Natural killer cell (primary cell): Measurements from ENCODE around the gene NEFH. TPM values are rescaled to one million over a fixed set of nuclear protein-coding genes. Genes with fewer than 3 reads are reported as not detected.

ENCODE experiments used
- ATAC-seq, 3 donors: fragments of 150-1000 bp in 2 of 3; fragments of 200-7000 bp in 1 of 3; cut with Tn5 transposase; 1 replicate in 1 of 3; 2 replicates in 2 of 3; pipeline ENCODE4 v1.10.0; 2021; ENCODE audit warnings: mild to moderate bottlenecking in 2 of 3, moderate library complexity in 2 of 3
- DNase-seq, 2 donors: peaks; one replicate each; pipeline versions ENCODE4 v3.0.0 to v3.0.0-alpha.2; 2013 to 2021; ENCODE audit warnings: mixed read lengths in 1 of 2
- H3K27ac ChIP-seq: one replicate; pipeline ENCODE4 v1.5.1; 2013; ENCODE audit warnings: mild to moderate bottlenecking, low read length
- H3K27me3 ChIP-seq: one replicate; pipeline ENCODE4 v1.6.1; 2013; ENCODE audit warnings: low read length; ENCODE audit not compliant: control insufficient read depth, insufficient read depth
- H3K36me3 ChIP-seq: one replicate; pipeline ENCODE4 v1.6.1; 2013; ENCODE audit warnings: low read length; ENCODE audit not compliant: control insufficient read depth, insufficient read depth
- H3K4me1 ChIP-seq: one replicate; pipeline ENCODE4 v1.6.1; 2013; ENCODE audit warnings: low read length; ENCODE audit not compliant: control insufficient read depth, insufficient read depth
- H3K4me3 ChIP-seq: one replicate; pipeline ENCODE4 v1.5.1; 2013; ENCODE audit warnings: low read length
- H3K9me3 ChIP-seq: one replicate; pipeline ENCODE4 v1.6.1; 2013; ENCODE audit warnings: low read length; ENCODE audit not compliant: control insufficient read depth, insufficient read depth
- H3K27ac Mint-ChIP-seq, 2 donors: one replicate each; pipeline ENCODE4 v1.8.0; 2022; ENCODE audit warnings: mild to moderate bottlenecking in 2 of 2, mixed read lengths in 2 of 2, moderate library complexity in 1 of 2
- H3K27me3 Mint-ChIP-seq, 2 donors: one replicate each; pipeline ENCODE4 v1.8.0; 2022; ENCODE audit warnings: low read depth in 2 of 2, mixed read lengths in 2 of 2
- H3K36me3 Mint-ChIP-seq: one replicate; pipeline ENCODE4 v1.8.0; 2022; ENCODE audit warnings: mixed read lengths
- H3K4me1 Mint-ChIP-seq, 2 donors: one replicate each; pipeline ENCODE4 v1.8.0; 2022; ENCODE audit warnings: mixed read lengths in 2 of 2
- H3K4me3 Mint-ChIP-seq: one replicate; pipeline ENCODE4 v1.8.0; 2022; ENCODE audit warnings: mild to moderate bottlenecking, moderate library complexity, mixed read lengths
- H3K9me3 Mint-ChIP-seq, 2 donors: one replicate each; pipeline ENCODE4 v1.8.0; 2022; ENCODE audit warnings: mixed read lengths in 2 of 2
- CTCF ChIP-seq: fragments of 200-600 bp; IDR thresholded peaks from one replicate; pipeline ENCODE4 v1.8.0; 2022; ENCODE audit warnings: antibody characterized with exemption
- WGBS: methylation state at CpG from one replicate; pipeline ENCODE4 v1.1.7; 2013; ENCODE audit warnings: missing lambda C conversion rate; ENCODE audit not compliant: insufficient coverage; 5-methylcytosine and 5-hydroxymethylcytosine counted together
- intact Hi-C: fragments of 100-400 bp; cut with micrococcal nuclease; formaldehyde crosslinking; loops from one replicate; pipeline ENCODE4 v1.14.2; 2022
- total RNA-seq, 4 donors: library from RNA; stranded (reverse); fragments of 120-200 nt in 1 of 4; gene quantifications; one replicate each; pipeline versions ENCODE4 v1.2.3 to v1.2.4, GENCODE V29; 2013 to 2022

NEFH gene
- total RNA-seq, 3 donors from 2014 or later (not counting 1 experiment from before 2014, with no cell fraction given): 0.09 to 0.48 (median 0.12) TPM

- no peaks in the 10 kb centered on the region for H3K9me3 Mint-ChIP-seq
- no peak overlapping the region for H3K27ac Mint-ChIP-seq
- Histone ChIP-seq H3K4me3 (no peak overlapping the region), H3K27me3 (peaks cover 12% of the 10 kb centered on the region), H3K4me1 (peaks cover 17% of the 10 kb centered on the region), H3K36me3 (no peaks in the 10 kb centered on the region), H3K9me3 (no peaks in the 10 kb centered on the region), H3K27ac (no peak overlapping the region)
- no peak for TF ChIP-seq CTCF
- 76% methylated on average over 11 of the region's 11 CpGs for WGBS
- peaks cover 33 to 35% of the 10 kb centered on the region in 2 donors for H3K27me3 Mint-ChIP-seq
- intact Hi-C loops: no loop called here
- H3K4me1 Mint-ChIP-seq: peaks cover 7 to 15% of the 10 kb centered on the region in 2 donors
- ATAC-seq (no peak), DNase-seq (no peak)
- H3K4me3 Mint-ChIP-seq: no peak overlapping the region
- no peaks in the 10 kb centered on the region for H3K36me3 Mint-ChIP-seq
These were observed 2.2 kb downstream of the NEFH start for GRCh38 chr22:29482253-29482652.

- H3K4me3 Mint-ChIP-seq: no peak overlapping the region
- H3K4me1 ChIP-seq: peaks cover 17% of the 10 kb centered on the region
- no peak for ATAC-seq
- DNase-seq: no peak
- peaks cover 31 to 33% of the 10 kb centered on the region in 2 donors for H3K27me3 Mint-ChIP-seq
- TF ChIP-seq CTCF: no peak
- H3K9me3 ChIP-seq: no peaks in the 10 kb centered on the region
- H3K4me3 ChIP-seq: no peak overlapping the region
- H3K36me3 Mint-ChIP-seq: no peaks in the 10 kb centered on the region
- intact Hi-C loops: no loop called here
- H3K9me3 Mint-ChIP-seq: no peaks in the 10 kb centered on the region
- H3K4me1 Mint-ChIP-seq: peaks cover 7 to 15% of the 10 kb centered on the region in 2 donors
- no peak overlapping the region for H3K27ac Mint-ChIP-seq
- H3K27me3 ChIP-seq: peaks cover 12% of the 10 kb centered on the region
- H3K27ac ChIP-seq: no peak overlapping the region
- H3K36me3 ChIP-seq: no peaks in the 10 kb centered on the region
- 94% methylated on average over 7 of the region's 7 CpGs for WGBS
These were observed 2.7 kb downstream of the NEFH start for GRCh38 chr22:29482726-29483125.

DNA sequence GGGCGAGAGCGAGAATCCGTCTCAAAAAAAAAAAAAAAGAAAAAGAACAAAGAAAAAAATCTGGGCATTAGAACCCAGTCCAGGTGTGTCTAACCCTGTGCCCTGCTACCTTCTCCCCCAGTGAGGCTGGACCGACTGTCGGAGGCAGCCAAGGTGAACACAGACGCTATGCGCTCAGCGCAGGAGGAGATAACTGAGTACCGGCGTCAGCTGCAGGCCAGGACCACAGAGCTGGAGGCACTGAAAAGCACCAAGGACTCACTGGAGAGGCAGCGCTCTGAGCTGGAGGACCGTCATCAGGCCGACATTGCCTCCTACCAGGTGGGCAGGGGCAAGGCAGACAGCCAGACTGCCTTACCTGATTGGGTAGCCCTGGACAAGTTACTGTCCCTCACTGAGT, 3.2 kb downstream of the NEFH start:
- ATAC-seq (no peak), DNase-seq (no peak)
- no peak overlapping the region for H3K4me3 ChIP-seq
- TF ChIP-seq CTCF: no peak
- Mint-ChIP-seq H3K4me1 (peaks cover 7 to 15% of the 10 kb centered on the region in 2 donors), H3K4me3 (no peak overlapping the region), H3K27me3 (peaks cover 25 to 31% of the 10 kb centered on the region in 2 donors), H3K9me3 (no peaks in the 10 kb centered on the region), H3K27ac (no peak overlapping the region), H3K36me3 (no peaks in the 10 kb centered on the region)
- intact Hi-C loops: no loop called here
- WGBS: 95% methylated on average over 13 of the region's 13 CpGs
- H3K27ac ChIP-seq: no peak overlapping the region
- H3K36me3 ChIP-seq: no peaks in the 10 kb centered on the region
- peaks cover 17% of the 10 kb centered on the region for H3K4me1 ChIP-seq
- H3K27me3 ChIP-seq: peaks cover 12% of the 10 kb centered on the region
- H3K9me3 ChIP-seq: no peaks in the 10 kb centered on the region

- Mint-ChIP-seq H3K27ac (no peak overlapping the region), H3K4me1 (peaks cover 7% of the 10 kb centered on the region in 2 donors), H3K27me3 (peaks cover 12 to 17% of the 10 kb centered on the region in 2 donors), H3K36me3 (no peaks in the 10 kb centered on the region), H3K9me3 (no peaks in the 10 kb centered on the region), H3K4me3 (no peak overlapping the region)
- intact Hi-C loops: no loop called here
- Histone ChIP-seq H3K27me3 (peaks cover 6% of the 10 kb centered on the region), H3K9me3 (no peaks in the 10 kb centered on the region), H3K4me3 (no peak overlapping the region), H3K27ac (no peak overlapping the region), H3K36me3 (no peaks in the 10 kb centered on the region), H3K4me1 (peaks cover 13% of the 10 kb centered on the region)
- ATAC-seq (no peak), DNase-seq (no peak)
- WGBS: 94% methylated on average over 3 of the region's 3 CpGs
- no peak for TF ChIP-seq CTCF
These were observed 4.6 kb downstream of the NEFH start for GRCh38 chr22:29484642-29485041.
